T-cell (primary cell): ENCODE results near the gene ADAMTS5. TPM values are rescaled to one million over a fixed set of nuclear protein-coding genes. Genes with fewer than 3 reads are reported as not detected.
A peak's percentile ranks its signal among the peaks of the same experiment; 100 is the strongest.

ENCODE experiments used
- ATAC-seq, 4 experiments: fragments of 200-7000 bp in 3 of 4; fragments of 150-1000 bp in 1 of 4; cut with Tn5 transposase; replicated peaks in 1 of 4; 1 replicate in 3 of 4; 2 replicates in 1 of 4; pipeline ENCODE4 v1.10.0; 2021; ENCODE audit warnings: moderate library complexity in 3 of 4, mild to moderate bottlenecking in 2 of 4, moderate number of reproducible peaks in 1 of 4
- CTCF ChIA-PET, 2 donors: fragments of 300-600 bp; sonication (Branson Sonifier 250); formaldehyde crosslinking; loops; one replicate each; lab custom pipeline; 2022; ENCODE audit warnings: antibody characterized with exemption in 2 of 2; lab: Charles Lee
- POLR2A ChIA-PET, 2 donors: fragments of 300-600 bp; sonication (Branson Sonifier 250); formaldehyde crosslinking; loops; one replicate each; lab custom pipeline; 2022; ENCODE audit warnings: antibody characterized with exemption in 2 of 2; lab: Charles Lee
- DNase-seq, 35 experiments: peaks; one replicate each; pipeline versions ENCODE4 v3.0.0 to v3.0.0-alpha.2; 2013 to 2023
- H3K27ac ChIP-seq: one replicate; pipeline ENCODE4 v1.5.1; 2013; ENCODE audit warnings: low read length
- H3K27me3 ChIP-seq, 2 experiments: replicated peaks in 1 of 2; 1 replicate in 1 of 2; 2 replicates in 1 of 2; pipeline versions ENCODE4 v1.6.1 to v1.7.0; 2013; ENCODE audit warnings: low read length in 1 of 2, mixed read lengths in 1 of 2; ENCODE audit not compliant: control insufficient read depth in 2 of 2, insufficient read depth in 2 of 2; ENCODE audit errors: extremely low read depth in 1 of 2
- H3K36me3 ChIP-seq, 2 donors: 1 replicate in 1 of 2; 2 replicates in 1 of 2; pipeline versions ENCODE4 v1.6.1 to v1.7.0; 2013; ENCODE audit warnings: low read length in 1 of 2; ENCODE audit not compliant: control insufficient read depth in 2 of 2, insufficient read depth in 1 of 2; ENCODE audit errors: extremely low read depth in 1 of 2
- H3K4me1 ChIP-seq, 2 experiments: 1 replicate in 1 of 2; 2 replicates in 1 of 2; pipeline versions ENCODE4 v1.6.1 to v1.7.0; 2013; ENCODE audit warnings: low read length in 2 of 2, mixed read lengths in 1 of 2; ENCODE audit not compliant: insufficient read depth in 2 of 2, control insufficient read depth in 1 of 2; ENCODE audit errors: extremely low read depth in 1 of 2
- H3K4me3 ChIP-seq, 2 donors: 1 replicate in 1 of 2; 2 replicates in 1 of 2; pipeline versions ENCODE4 v1.5.1 to v1.7.0; 2013; ENCODE audit warnings: mild to moderate bottlenecking in 2 of 2, low read length in 1 of 2, moderate library complexity in 1 of 2; ENCODE audit not compliant: control insufficient read depth in 1 of 2; ENCODE audit errors: extremely low read depth in 1 of 2
- H3K9me3 ChIP-seq: 2 replicates; pipeline ENCODE4 v1.7.0; 2013
- H3K27ac Mint-ChIP-seq, 2 donors: one replicate each; pipeline ENCODE4 v1.8.0; 2020 to 2021; ENCODE audit warnings: mild to moderate bottlenecking in 2 of 2, mixed read lengths in 2 of 2
- H3K27me3 Mint-ChIP-seq, 2 donors: one replicate each; pipeline ENCODE4 v1.8.0; 2021 to 2022; ENCODE audit warnings: mixed read lengths in 2 of 2
- H3K36me3 Mint-ChIP-seq: one replicate; pipeline ENCODE4 v1.8.0; 2021; ENCODE audit warnings: mixed read lengths
- H3K4me1 Mint-ChIP-seq, 3 donors: one replicate each; pipeline ENCODE4 v1.8.0; 2020 to 2022; ENCODE audit warnings: mixed read lengths in 3 of 3, mild to moderate bottlenecking in 1 of 3
- H3K4me3 Mint-ChIP-seq, 3 donors: one replicate each; pipeline ENCODE4 v1.8.0; 2020 to 2022; ENCODE audit warnings: mild to moderate bottlenecking in 3 of 3, mixed read lengths in 3 of 3, moderate library complexity in 3 of 3
- H3K9me3 Mint-ChIP-seq, 3 donors: one replicate each; pipeline ENCODE4 v1.8.0; 2020 to 2022; ENCODE audit warnings: mixed read lengths in 3 of 3
- WGBS: methylation state at CpG from one replicate; pipeline ENCODE4 v1.1.5; 2013; ENCODE audit warnings: missing lambda C conversion rate; ENCODE audit not compliant: insufficient coverage; 5-methylcytosine and 5-hydroxymethylcytosine counted together
- total RNA-seq, 35 experiments: library from RNA in 6 of 35; stranded (reverse) in 6 of 35; fragments of 120-200 nt in 1 of 35; gene quantifications; one replicate each; pipeline versions ENCODE4 v1.2.1 to v1.2.4 and lab custom pipeline; 2013 to 2026

Gene ADAMTS5
- under 1 TPM in 1 of 5 donors, not detected in 4; 0.03 TPM for total RNA-seq
- total RNA-seq (2013) = 0.04 TPM
- 0 to 0.37 (median 0) reads per million in 29 experiments for total RNA-seq (lab: John Stamatoyannopoulos, UW)

- ChIA-PET POLR2A (no interaction called here), CTCF (no interaction called here)
- 3% methylated on average over 44 of the region's 55 CpGs for WGBS
- Mint-ChIP-seq H3K9me3 (no peaks in the 10 kb centered on the region), H3K4me3 (peak within 1 kb of the TSS in 1 of 3 donors; percentile 3), H3K36me3 (no peaks in the 10 kb centered on the region), H3K27me3 (peaks cover 21 to 39% of the 10 kb centered on the region in 2 donors), H3K4me1 (peaks cover 0 to 3% (median 0%) of the 10 kb centered on the region in 3 donors), H3K27ac (no peak within 1 kb of the TSS)
- peaks cover 9 to 32% of the 10 kb centered on the region in 2 experiments for H3K27me3 ChIP-seq
- no peaks in the 10 kb centered on the region for H3K9me3 ChIP-seq
- H3K27ac ChIP-seq = no peak within 1 kb of the TSS
- H3K4me3 ChIP-seq = no peak within 1 kb of the TSS
- H3K36me3 ChIP-seq = no peaks in the 10 kb centered on the region
- H3K4me1 ChIP-seq = no peaks in the 10 kb centered on the region
- ATAC-seq (no peak), DNase-seq (no peak)
These were observed at the start of gene ADAMTS5 for GRCh38 chr21:26967062-26967913. TSS of gene ADAMTS5 (minus strand) at chr21:26967088. CDS start at chr21:26966391, 697 bp downstream.

- CTCF ChIA-PET = no interaction called here
- H3K9me3 Mint-ChIP-seq = no peaks in the 10 kb centered on the region
These were observed 34.6 kb upstream of the ADAMTS5 start for GRCh38 chr21:27001526-27001925.

GRCh38 chr21:26983576-26983975, 16.7 kb upstream of the ADAMTS5 start:
- Mint-ChIP-seq H3K4me3 (no peak overlapping the region), H3K36me3 (no peaks in the 10 kb centered on the region), H3K27me3 (no peaks in the 10 kb centered on the region), H3K4me1 (no peaks in the 10 kb centered on the region), H3K9me3 (peaks cover 4 to 8% (median 5%) of the 10 kb centered on the region in 3 donors), H3K27ac (no peak overlapping the region)
- ChIA-PET POLR2A (no interaction called here), CTCF (no interaction called here)
- H3K27ac ChIP-seq = no peak overlapping the region
- no peaks in the 10 kb centered on the region for H3K9me3 ChIP-seq
- no CpG with 5 or more reads among the region's 5 CpGs for WGBS
- H3K4me1 ChIP-seq = no peaks in the 10 kb centered on the region
- no peak overlapping the region for H3K4me3 ChIP-seq
- no peaks in the 10 kb centered on the region for H3K36me3 ChIP-seq
- H3K27me3 ChIP-seq = no peaks in the 10 kb centered on the region
- ATAC-seq (no peak), DNase-seq (no peak)

More at GRCh38 chr21:27001526-27001925, 34.6 kb upstream of the ADAMTS5 start:
- Mint-ChIP-seq H3K27me3 (no peaks in the 10 kb centered on the region), H3K4me3 (no peak overlapping the region), H3K4me1 (no peaks in the 10 kb centered on the region), H3K27ac (no peak overlapping the region), H3K36me3 (no peaks in the 10 kb centered on the region)
- H3K27ac ChIP-seq = no peak overlapping the region
- no peaks in the 10 kb centered on the region for H3K36me3 ChIP-seq
- H3K27me3 ChIP-seq = no peaks in the 10 kb centered on the region
- no peaks in the 10 kb centered on the region for H3K9me3 ChIP-seq
- DNase-seq = no peak
- no peak for ATAC-seq
- H3K4me1 ChIP-seq = no peaks in the 10 kb centered on the region
- no CpG with 5 or more reads among the region's 1 CpG for WGBS
- POLR2A ChIA-PET = no interaction called here
- H3K4me3 ChIP-seq = no peak overlapping the region

GRCh38 chr21:26982767-26983166, 15.9 kb upstream of the ADAMTS5 start:
- Histone ChIP-seq H3K27me3 (no peaks in the 10 kb centered on the region), H3K4me1 (no peaks in the 10 kb centered on the region), H3K9me3 (no peaks in the 10 kb centered on the region), H3K4me3 (no peak overlapping the region), H3K36me3 (no peaks in the 10 kb centered on the region), H3K27ac (no peak overlapping the region)
- Mint-ChIP-seq H3K27ac (no peak overlapping the region), H3K36me3 (no peaks in the 10 kb centered on the region), H3K9me3 (peaks cover 4 to 7% (median 5%) of the 10 kb centered on the region in 3 donors), H3K4me3 (no peak overlapping the region), H3K4me1 (no peaks in the 10 kb centered on the region), H3K27me3 (no peaks in the 10 kb centered on the region)
- POLR2A ChIA-PET = no interaction called here
- DNase-seq = no peak
- CTCF ChIA-PET = no interaction called here
- 100% methylated on average over 1 of the region's 2 CpGs for WGBS
- no peak for ATAC-seq

- no peak for DNase-seq
- Mint-ChIP-seq H3K27me3 (peaks cover 2 to 3% of the 10 kb centered on the region in 2 donors), H3K36me3 (no peaks in the 10 kb centered on the region), H3K9me3 (peaks cover 3 to 5% (median 4%) of the 10 kb centered on the region in 3 donors), H3K27ac (no peak overlapping the region), H3K4me1 (no peaks in the 10 kb centered on the region), H3K4me3 (no peak overlapping the region)
- Histone ChIP-seq H3K4me1 (no peaks in the 10 kb centered on the region), H3K4me3 (no peak overlapping the region), H3K27me3 (no peaks in the 10 kb centered on the region), H3K9me3 (no peaks in the 10 kb centered on the region), H3K36me3 (no peaks in the 10 kb centered on the region), H3K27ac (no peak overlapping the region)
- CTCF ChIA-PET = no interaction called here
- no CpG with 5 or more reads among the region's 3 CpGs for WGBS
- POLR2A ChIA-PET = no interaction called here
- no peak for ATAC-seq
These were observed 10.9 kb upstream of the ADAMTS5 start for GRCh38 chr21:26977746-26978145.

- H3K27me3 ChIP-seq = peaks cover 2 to 5% of the 10 kb centered on the region in 2 experiments
- H3K9me3 ChIP-seq = no peaks in the 10 kb centered on the region
- POLR2A ChIA-PET = no interaction called here
- Mint-ChIP-seq H3K4me3 (no peak overlapping the region), H3K4me1 (no peaks in the 10 kb centered on the region), H3K36me3 (no peaks in the 10 kb centered on the region), H3K9me3 (no peaks in the 10 kb centered on the region), H3K27me3 (peaks cover 5 to 15% of the 10 kb centered on the region in 2 donors), H3K27ac (no peak overlapping the region)
- H3K36me3 ChIP-seq = no peaks in the 10 kb centered on the region
- WGBS = no CpG with 5 or more reads among the region's 2 CpGs
- no peak overlapping the region for H3K27ac ChIP-seq
- DNase-seq (no peak), ATAC-seq (no peak)
- CTCF ChIA-PET = interaction anchor here in 1 of 2 donors (0.9 kb wide), 1 partner anchor 1762 kb away, joined by 3 read pairs; no protein-coding TSS in a partner anchor
- H3K4me3 ChIP-seq = no peak overlapping the region
- no peaks in the 10 kb centered on the region for H3K4me1 ChIP-seq
These were observed 6.3 kb upstream of the ADAMTS5 start for GRCh38 chr21:26973226-26973625.
